Neural cell (in vitro differentiated cells): ENCODE results near the gene EMILIN3. TPM values are rescaled to one million over a fixed set of nuclear protein-coding genes. Genes with fewer than 3 reads are reported as not detected.

Experiments used
- H2AFZ ChIP-seq: fragments of 200-600, 300-800 bp; sonication (generic), shearing (Covaris generic); 2 replicates; pipeline ENCODE4 v1.6.0; 2014; ENCODE audit warnings: low read depth, mild to moderate bottlenecking, antibody characterized with exemption, low read length, moderate library complexity
- H3F3A ChIP-seq: fragments of 200-600 bp; shearing (Covaris generic); 2 replicates; pipeline ENCODE4 v1.6.1; 2016; ENCODE audit warnings: mild to moderate bottlenecking, moderate library complexity, mixed read lengths, antibody characterized with exemption, low read length; ENCODE audit not compliant: insufficient read depth, poor library complexity, severe bottlenecking
- H3K27ac ChIP-seq: fragments of 200-600, 300-800 bp; sonication (generic), shearing (Covaris generic); 2 replicates; pipeline ENCODE4 v1.5.1; 2014; ENCODE audit warnings: mild to moderate bottlenecking, low read length, moderate library complexity
- H3K27me3 ChIP-seq: fragments of 300-800, 200-600 bp; sonication (generic), shearing (Covaris generic); 2 replicates; pipeline ENCODE4 v1.6.0; 2014; ENCODE audit warnings: mild to moderate bottlenecking, low read depth, low read length, moderate library complexity; ENCODE audit not compliant: insufficient read depth
- H3K36me3 ChIP-seq: fragments of 300-800, 200-600 bp; sonication (generic), shearing (Covaris generic); 2 replicates; pipeline ENCODE4 v1.5.1; 2014; ENCODE audit warnings: mild to moderate bottlenecking, antibody characterized with exemption, low read length, moderate library complexity; ENCODE audit not compliant: insufficient read depth
- H3K4me2 ChIP-seq: fragments of 300-800, 200-600 bp; sonication (generic), shearing (Covaris generic); 2 replicates; pipeline ENCODE4 v1.6.0; 2014; ENCODE audit warnings: mild to moderate bottlenecking, low read length
- H3K4me3 ChIP-seq: fragments of 300-800, 200-600 bp; sonication (generic), shearing (Covaris generic); 2 replicates; pipeline ENCODE4 v1.5.1; 2014; ENCODE audit warnings: mild to moderate bottlenecking, low read length, moderate library complexity
- H3K79me2 ChIP-seq: fragments of 200-600 bp; shearing (Covaris generic); replicated peaks from 2 replicates; pipeline ENCODE4 v1.6.0; 2014; ENCODE audit warnings: mild to moderate bottlenecking, low read length, moderate library complexity; ENCODE audit not compliant: insufficient read depth
- H3K9ac ChIP-seq: fragments of 300-800, 200-600 bp; sonication (generic), shearing (Covaris generic); 2 replicates; pipeline ENCODE4 v1.6.1; 2016; ENCODE audit warnings: mild to moderate bottlenecking, low read length, mixed read lengths
- H3K9me2 ChIP-seq: fragments of 200-600 bp; shearing (Covaris generic); 2 replicates; pipeline ENCODE4 v1.6.1; 2016; ENCODE audit warnings: mild to moderate bottlenecking, low read length, mixed read lengths; ENCODE audit not compliant: insufficient read depth
- H3K9me3 ChIP-seq: fragments of 200-600, 300-800 bp; sonication (generic), shearing (Covaris generic); 2 replicates; pipeline ENCODE4 v1.6.1; 2016; ENCODE audit warnings: mild to moderate bottlenecking, mixed run types, low read length, moderate library complexity, mixed read lengths
- H4K20me1 ChIP-seq: fragments of 200-600 bp; shearing (Covaris generic); 2 replicates; pipeline ENCODE4 v1.6.1; 2016; ENCODE audit warnings: mild to moderate bottlenecking, mixed run types; ENCODE audit not compliant: insufficient read depth
- CTCF ChIP-seq: fragments of 450-650 bp; IDR thresholded peaks from 2 replicates; pipeline ENCODE4 v1.5.1; 2014; ENCODE audit warnings: antibody characterized with exemption, mild to moderate bottlenecking, moderate library complexity; ENCODE audit not compliant: poor library complexity, severe bottlenecking
- EP300 ChIP-seq: fragments of 450-650 bp; conservative IDR thresholded peaks from 2 replicates; pipeline ENCODE4 v1.6.1; 2014; ENCODE audit warnings: antibody characterized with exemption, mild to moderate bottlenecking, moderate library complexity; ENCODE audit not compliant: poor library complexity, severe bottlenecking
- EZH2 ChIP-seq: fragments of 200-600, 300-800 bp; shearing (Covaris generic), sonication (generic); IDR thresholded peaks from 2 replicates; pipeline ENCODE4 v1.6.1; 2014; ENCODE audit warnings: antibody characterized with exemption, low read length, borderline replicate concordance, mild to moderate bottlenecking; ENCODE audit not compliant: insufficient read depth, poor library complexity, severe bottlenecking
- MXI1 ChIP-seq: fragments of 450-650 bp; conservative IDR thresholded peaks from 2 replicates; pipeline ENCODE4 v1.6.1; 2014; ENCODE audit warnings: antibody characterized with exemption, mild to moderate bottlenecking; ENCODE audit not compliant: poor library complexity, severe bottlenecking
- POLR2AphosphoS5 ChIP-seq: IDR thresholded peaks from 2 replicates; pipeline ENCODE4 v1.6.1; 2012
- RAD21 ChIP-seq: fragments of 450-650 bp; conservative IDR thresholded peaks from 2 replicates; pipeline ENCODE4 v1.6.1; 2014; ENCODE audit warnings: antibody characterized with exemption, mild to moderate bottlenecking, moderate library complexity
- REST ChIP-seq: IDR thresholded peaks from 2 replicates; pipeline ENCODE4 v1.6.1; 2012; ENCODE audit warnings: borderline replicate concordance
- SMC3 ChIP-seq: fragments of 450-650 bp; conservative IDR thresholded peaks from 2 replicates; pipeline ENCODE4 v1.6.1; 2014; ENCODE audit warnings: antibody characterized with exemption, mild to moderate bottlenecking, moderate library complexity; ENCODE audit not compliant: poor library complexity
- TAF1 ChIP-seq: IDR thresholded peaks from 2 replicates; pipeline ENCODE4 v1.6.1; 2012; ENCODE audit warnings: low read depth
- polyA plus RNA-seq: library from polyadenylated mRNA; depleted of rRNA; stranded (reverse); fragments of >200 nt; gene quantifications from 2 replicates; pipeline ENCODE4 v1.2.3, GENCODE V29; 2014

EMILIN3 gene
- polyA plus RNA-seq, 1 donor from 2014 or later, result 0.30 TPM

GRCh38 chr20:41415191-41415590, 48.6 kb upstream of the EMILIN3 start:
- TF ChIP-seq MXI1 (no peak), POLR2AphosphoS5 (no peak), REST (no peak), EZH2 (no peak), SMC3 (no peak), TAF1 (no peak), CTCF (no peak), RAD21 (no peak), EP300 (no peak)
- no peak overlapping the region for H3K27ac ChIP-seq
- H3F3A ChIP-seq, result no peaks in the 10 kb centered on the region
- H3K79me2 ChIP-seq, result no peaks in the 10 kb centered on the region
- H4K20me1 ChIP-seq, result no peaks in the 10 kb centered on the region
- H3K9ac ChIP-seq, result no peak overlapping the region
- H3K9me2 ChIP-seq, result no peaks in the 10 kb centered on the region
- no peaks in the 10 kb centered on the region for H3K27me3 ChIP-seq
- H3K4me3 ChIP-seq, result no peak overlapping the region
- peaks cover 6% of the 10 kb centered on the region for H3K36me3 ChIP-seq
- H2AFZ ChIP-seq, result no peak overlapping the region
- no peak overlapping the region for H3K4me2 ChIP-seq
- no peaks in the 10 kb centered on the region for H3K9me3 ChIP-seq

DNA sequence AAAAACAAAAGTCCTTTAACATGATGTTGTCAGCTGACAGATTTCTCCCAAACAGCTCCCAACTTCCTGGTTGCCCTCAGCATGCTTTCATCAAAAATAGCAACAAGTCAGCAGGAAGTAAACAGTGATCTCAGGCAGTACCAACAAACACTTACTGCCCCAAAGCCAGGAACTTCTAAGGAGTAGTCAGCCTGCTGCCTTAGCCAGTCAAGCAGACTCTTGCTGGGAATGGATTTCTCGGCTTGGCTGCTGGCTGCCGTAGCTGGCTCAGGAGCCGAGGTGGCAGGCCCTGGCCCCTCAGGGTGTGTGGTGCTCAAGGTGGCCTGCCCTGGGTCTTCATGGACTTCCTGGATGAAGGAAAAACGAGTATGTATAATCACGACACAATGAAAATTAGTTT, 46.6 kb upstream of the EMILIN3 start:
- Histone ChIP-seq H3K27me3 (no peaks in the 10 kb centered on the region), H3K9ac (no peak overlapping the region), H3K27ac (no peak overlapping the region)

More for the DNA sequence above, 46.6 kb upstream of the EMILIN3 start:
- Histone ChIP-seq H2AFZ (no peak overlapping the region), H3K79me2 (no peaks in the 10 kb centered on the region), H3K4me2 (no peak overlapping the region), H4K20me1 (no peaks in the 10 kb centered on the region), H3K4me3 (no peak overlapping the region), H3F3A (no peaks in the 10 kb centered on the region), H3K9me2 (no peaks in the 10 kb centered on the region), H3K9me3 (no peaks in the 10 kb centered on the region), H3K36me3 (peaks cover 4% of the 10 kb centered on the region)
- TF ChIP-seq EZH2 (no peak), RAD21 (no peak), CTCF (no peak), EP300 (no peak), MXI1 (no peak), POLR2AphosphoS5 (no peak), TAF1 (no peak), SMC3 (no peak), REST (no peak)
